Adrenal gland (tissue), 12 donors: ENCODE results near the gene SURF2. TPM values are rescaled to one million over a fixed set of nuclear protein-coding genes. Genes with fewer than 3 reads are reported as not detected.
A peak's percentile ranks its signal among the peaks of the same experiment; 100 is the strongest.
"Not testable (repeated sequence)": the region's sequence is repeated elsewhere in the genome, so short reads cannot be mapped to it uniquely, and the experiment has no call there.

Experiments
- DNase-seq, 7 donors: peaks; one replicate each; pipeline ENCODE4 v3.0.0-alpha.2; 2019 to 2020
- H3K27ac ChIP-seq, 5 donors: fragments of 200-600 bp; sonication (generic) in 4 of 5; 1 replicate in 3 of 5; 2 replicates in 2 of 5; pipeline versions ENCODE4 v1.5.1 to v1.8.0; 2016 to 2020; ENCODE audit warnings: mild to moderate bottlenecking in 1 of 5
- H3K27me3 ChIP-seq: fragments of 200-600 bp; 2 replicates; pipeline ENCODE4 v1.8.0; 2021
- H3K36me3 ChIP-seq, 2 donors: fragments of 200-600 bp; replicated peaks in 1 of 2; 1 replicate in 1 of 2; 2 replicates in 1 of 2; pipeline versions ENCODE4 v1.5.1 to v1.8.0; 2018 to 2022
- H3K4me1 ChIP-seq, 2 donors: fragments of 200-600 bp; replicated peaks in 1 of 2; 1 replicate in 1 of 2; 2 replicates in 1 of 2; pipeline versions ENCODE4 v1.5.1 to v1.8.0; 2018 to 2021
- H3K4me3 ChIP-seq, 4 donors: fragments of 200-600 bp; sonication (generic) in 3 of 4; one replicate each; pipeline ENCODE4 v1.5.1; 2016 to 2018
- H3K9me3 ChIP-seq, 3 donors: fragments of 200-600 bp; sonication (generic) in 1 of 3; replicated peaks in 1 of 3; 1 replicate in 2 of 3; 2 replicates in 1 of 3; pipeline versions ENCODE4 v1.5.1 to v1.8.0; 2016 to 2021
- POLR2A ChIP-seq, 2 donors: fragments of 450-650 bp; IDR thresholded peaks; one replicate each; pipeline ENCODE4 v1.6.1; 2017; ENCODE audit warnings: antibody characterized with exemption in 2 of 2, mild to moderate bottlenecking in 2 of 2, moderate library complexity in 1 of 2
- WGBS, 4 donors: extraction: QIAGEN DNeasy Blood & Tissue Kit in 2 of 4; methylation state at CpG; one replicate each; pipeline versions ENCODE4 v1.1.5 to v1.1.7; 2013 to 2017; 5-methylcytosine and 5-hydroxymethylcytosine counted together
- intact Hi-C, 2 donors: fragments of 100-400 bp; cut with DNase I; formaldehyde crosslinking; loops; one replicate each; pipeline versions ENCODE4 v1.14.1 to v1.15.0; 2022 to 2023
- polyA plus RNA-seq, 3 donors: library from polyadenylated mRNA; stranded (reverse); fragments of 200-250 nt in 2 of 3; fragments of 350-450 nt in 1 of 3; fragmentation: Illumina TruSeq in 1 of 3; extraction: RNeasy Lipid Tissue Mini Kit (QIAGEN cat#74804) in 1 of 3; gene quantifications; one replicate each; pipeline ENCODE4 v1.2.3, GENCODE V29; 2013 to 2014
- total RNA-seq, 9 donors: library from RNA; depleted of rRNA in 4 of 9; stranded (reverse); fragments of >200 nt in 4 of 9; fragments of 120-200 nt in 1 of 9; fragmentation: NEBNext Ultra II Directional in 1 of 9; extraction: Animal tissue kit (Norgen Biotek cat#: 25700) in 1 of 9; gene quantifications; one replicate each; pipeline versions ENCODE4 v1.1.0 to v1.2.4, GENCODE V29; 2013 to 2023
- TF ChIP-seq, protein P1 (sequence below), 6 experiments: fragments of 450-650 bp in 4 of 6; fragments of 200-600 bp in 2 of 6; sonication (generic) in 1 of 6; IDR thresholded peaks; 1 replicate in 5 of 6; 2 replicates in 1 of 6; pipeline versions ENCODE4 v1.5.1 to v1.8.0; 2016 to 2021; ENCODE audit warnings: antibody characterized with exemption in 6 of 6, mild to moderate bottlenecking in 2 of 6, moderate library complexity in 1 of 6
- donor health status: healthy with polysubstance abuse.
- donor health status: Bipolar disorder and iron deficiency.
- donor health status: DM: yes; HTN: yes; CAD: no.
- donor health status: DM: no; HTN: no; CAD: no.
- donor health status: DM: no; HTN: no; CAD: no.
- donor health status: DM: yes; HTN: yes; CAD: no.

The SURF2 gene
- total and polyA plus RNA-seq, 12 donors = 13.4 to 53.0 (median 23.4) TPM

DNA sequence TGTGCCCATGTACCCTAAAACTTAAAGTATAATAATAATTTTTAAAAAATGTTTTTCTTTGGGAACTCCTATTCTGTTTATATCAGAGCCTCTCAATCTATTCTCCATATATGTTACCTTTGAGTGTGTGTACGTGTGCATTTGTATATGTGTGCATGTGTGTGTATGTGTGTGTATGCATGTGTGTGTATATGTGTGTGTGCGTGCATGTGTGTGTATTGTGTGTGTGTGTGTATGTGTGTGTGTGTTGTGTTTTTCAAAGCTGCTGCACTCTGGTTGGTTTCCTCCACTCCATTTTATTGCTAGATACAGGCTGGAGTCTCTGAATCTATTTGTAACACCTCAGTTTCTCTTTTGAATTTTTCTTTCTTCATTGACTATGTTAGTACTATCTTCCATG lies 40.4 kb upstream of the SURF2 start:
- H3K27me3 ChIP-seq = no peaks in the 10 kb centered on the region
- H3K4me1 ChIP-seq = no peaks in the 10 kb centered on the region
- TF ChIP-seq, protein P1, sequence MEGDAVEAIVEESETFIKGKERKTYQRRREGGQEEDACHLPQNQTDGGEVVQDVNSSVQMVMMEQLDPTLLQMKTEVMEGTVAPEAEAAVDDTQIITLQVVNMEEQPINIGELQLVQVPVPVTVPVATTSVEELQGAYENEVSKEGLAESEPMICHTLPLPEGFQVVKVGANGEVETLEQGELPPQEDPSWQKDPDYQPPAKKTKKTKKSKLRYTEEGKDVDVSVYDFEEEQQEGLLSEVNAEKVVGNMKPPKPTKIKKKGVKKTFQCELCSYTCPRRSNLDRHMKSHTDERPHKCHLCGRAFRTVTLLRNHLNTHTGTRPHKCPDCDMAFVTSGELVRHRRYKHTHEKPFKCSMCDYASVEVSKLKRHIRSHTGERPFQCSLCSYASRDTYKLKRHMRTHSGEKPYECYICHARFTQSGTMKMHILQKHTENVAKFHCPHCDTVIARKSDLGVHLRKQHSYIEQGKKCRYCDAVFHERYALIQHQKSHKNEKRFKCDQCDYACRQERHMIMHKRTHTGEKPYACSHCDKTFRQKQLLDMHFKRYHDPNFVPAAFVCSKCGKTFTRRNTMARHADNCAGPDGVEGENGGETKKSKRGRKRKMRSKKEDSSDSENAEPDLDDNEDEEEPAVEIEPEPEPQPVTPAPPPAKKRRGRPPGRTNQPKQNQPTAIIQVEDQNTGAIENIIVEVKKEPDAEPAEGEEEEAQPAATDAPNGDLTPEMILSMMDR (IDR thresholded peaks at IDR 0.05) = no peak
- TF ChIP-seq POLR2A (IDR thresholded peaks at IDR 0.05) = no peak
- DNase-seq = no peak
- intact Hi-C loops = no loop called here
- H3K27ac ChIP-seq = no peak overlapping the region
- H3K36me3 ChIP-seq = no peaks in the 10 kb centered on the region
- H3K4me3 ChIP-seq = no peak overlapping the region
- no peaks in the 10 kb centered on the region for H3K9me3 ChIP-seq
- WGBS, 4 donors = 58 to 79% (median 74%) methylated on average over 2 of the region's 2 CpGs

DNA sequence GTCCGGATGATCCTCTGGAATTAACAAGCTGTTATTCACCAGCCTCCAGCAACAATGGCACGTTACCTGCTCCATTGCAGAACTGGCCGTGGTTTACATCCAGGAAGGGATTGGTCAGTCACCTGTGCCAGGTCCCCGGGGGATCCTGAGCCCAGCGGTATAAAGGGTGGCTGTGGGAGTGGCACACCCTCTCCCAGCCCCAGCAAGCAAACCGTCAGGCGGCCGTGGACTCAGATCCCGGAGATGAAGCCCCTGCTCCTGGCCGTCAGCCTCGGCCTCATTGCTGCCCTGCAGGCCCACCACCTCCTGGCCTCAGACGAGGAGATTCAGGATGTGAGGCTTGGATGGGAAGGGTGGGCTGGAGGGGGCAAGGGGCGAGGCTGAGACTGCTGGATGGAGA lies 38.8 kb upstream of the SURF2 start:
- H3K4me1 ChIP-seq, H3K27me3 ChIP-seq, H3K9me3 ChIP-seq, H3K36me3 ChIP-seq, H3K4me3 ChIP-seq, H3K27ac ChIP-seq, intact Hi-C loops: not testable (repeated sequence)
- peak in 1 of 7 donors; percentile 11 for DNase-seq
- 78 to 86% (median 81%) methylated on average over 1 to 13 of the region's 13 CpGs for WGBS, 4 donors

DNA sequence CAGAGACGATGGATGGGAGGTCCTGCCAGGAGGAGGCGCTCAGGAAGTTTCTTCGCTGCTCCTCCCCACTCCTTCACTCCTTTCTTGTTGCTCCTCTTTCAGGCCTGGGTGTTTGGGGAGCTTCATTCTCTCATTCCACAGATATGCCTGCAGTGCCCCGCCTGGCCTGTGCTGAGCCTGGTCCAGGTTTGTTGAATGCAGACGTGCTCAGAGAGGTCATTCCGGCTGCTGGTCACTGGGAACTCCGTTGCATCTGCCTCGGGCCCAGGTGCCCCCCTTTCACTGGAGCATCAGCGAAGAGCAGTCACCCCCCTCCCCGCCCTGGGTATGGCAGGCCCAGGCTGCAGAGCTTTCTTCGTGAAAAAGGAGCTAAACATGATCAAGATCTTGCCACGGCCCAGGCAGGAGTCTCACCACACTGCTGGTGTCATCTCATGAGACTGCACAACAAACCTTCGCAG lies 35.9 kb upstream of the SURF2 start:
- intact Hi-C loops = no loop called here
- H3K4me3 ChIP-seq = no peak overlapping the region
- H3K27me3 ChIP-seq = no peaks in the 10 kb centered on the region
- no peaks in the 10 kb centered on the region for H3K9me3 ChIP-seq
- no peaks in the 10 kb centered on the region for H3K36me3 ChIP-seq
- WGBS, 4 donors = 74 to 87% (median 83%) methylated on average over 13 of the region's 13 CpGs
- H3K27ac ChIP-seq = no peak overlapping the region
- TF ChIP-seq, protein P1 (IDR thresholded peaks at IDR 0.05) = no peak
- no peak for TF ChIP-seq POLR2A (IDR thresholded peaks at IDR 0.05)
- no peaks in the 10 kb centered on the region for H3K4me1 ChIP-seq
- no peak for DNase-seq

DNA sequence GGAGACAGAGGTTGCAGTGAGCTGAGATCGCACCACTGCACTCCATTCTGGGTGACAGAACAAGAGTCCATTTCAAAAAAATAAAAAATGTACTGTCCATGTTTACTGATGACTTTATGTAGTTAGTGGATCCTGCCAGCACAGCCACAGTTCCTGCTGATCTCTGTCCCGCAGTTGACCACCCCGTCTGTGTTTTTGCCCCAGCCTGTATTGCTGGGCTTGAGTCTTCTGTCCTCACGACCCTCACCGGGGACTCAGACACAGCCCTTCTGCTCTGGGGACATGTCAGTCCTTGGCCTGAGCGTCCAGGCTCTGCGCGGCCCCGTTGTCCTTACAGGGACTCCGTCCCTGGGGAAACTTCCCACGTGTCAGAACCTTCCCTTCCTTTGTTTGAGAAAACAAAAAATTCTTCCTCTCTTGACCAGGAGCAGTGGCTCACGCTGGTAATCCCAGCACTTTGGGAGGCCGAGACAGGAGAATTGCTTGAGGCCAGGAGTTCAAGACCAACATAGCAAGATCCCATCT lies 34.9 kb upstream of the SURF2 start:
- WGBS, 4 donors = 80 to 88% (median 83%) methylated on average over 13 of the region's 13 CpGs
- intact Hi-C loops = no loop called here
- no peak for TF ChIP-seq POLR2A (IDR thresholded peaks at IDR 0.05)
- TF ChIP-seq, protein P1 (IDR thresholded peaks at IDR 0.05) = no peak
- no peaks in the 10 kb centered on the region for H3K36me3 ChIP-seq
- no peak overlapping the region for H3K27ac ChIP-seq
- no peaks in the 10 kb centered on the region for H3K27me3 ChIP-seq
- H3K9me3 ChIP-seq = no peaks in the 10 kb centered on the region
- no peaks in the 10 kb centered on the region for H3K4me1 ChIP-seq
- H3K4me3 ChIP-seq = no peak overlapping the region
- peak in 1 of 7 donors; percentile 38 for DNase-seq

DNA sequence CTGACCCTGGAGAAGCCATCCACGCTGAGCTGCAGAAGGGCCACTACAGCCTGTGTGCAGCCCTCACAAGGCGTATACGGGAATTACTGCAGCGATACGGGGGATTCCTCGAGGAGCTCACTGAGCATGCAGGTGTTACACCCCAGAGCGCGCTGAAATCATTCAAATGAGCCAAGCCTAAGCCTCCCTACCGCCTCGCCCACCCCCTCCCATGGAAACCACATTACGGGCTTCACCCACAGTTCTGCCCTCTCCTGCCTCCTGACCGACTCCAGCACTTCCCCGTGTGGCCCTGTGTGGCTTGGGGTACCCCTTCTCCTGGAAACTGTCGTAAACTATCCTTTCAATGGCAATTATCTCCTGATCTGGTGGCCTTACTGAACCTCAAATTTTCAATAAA lies 33.6 kb upstream of the SURF2 start:
- no peaks in the 10 kb centered on the region for H3K36me3 ChIP-seq
- no peak overlapping the region for H3K27ac ChIP-seq
- H3K9me3 ChIP-seq = no peaks in the 10 kb centered on the region
- DNase-seq = peak in 1 of 7 donors; percentile 20
- no peaks in the 10 kb centered on the region for H3K27me3 ChIP-seq
- H3K4me1 ChIP-seq = no peaks in the 10 kb centered on the region
- no peak overlapping the region for H3K4me3 ChIP-seq
- intact Hi-C loops = no loop called here
- 79 to 87% (median 82%) methylated on average over 10 to 14 of the region's 14 CpGs for WGBS, 4 donors
- TF ChIP-seq POLR2A (IDR thresholded peaks at IDR 0.05) = no peak
- TF ChIP-seq, protein P1 (IDR thresholded peaks at IDR 0.05) = no peak
